ENCODE measurements around the gene LTBP1. TPM values are rescaled to one million over a fixed set of nuclear protein-coding genes. Genes with fewer than 3 reads are reported as not detected.

LTBP1 gene
- total and polyA plus RNA-seq, 2 of the 13 experiments (the other 11 are each of a cell fraction or from before 2014, with no cell fraction given) = 0.12 to 0.22 TPM

GRCh38 chr2:32946314-32947075 lies at the start of gene LTBP1 (continued):
- TF ChIP-seq, protein P1, sequence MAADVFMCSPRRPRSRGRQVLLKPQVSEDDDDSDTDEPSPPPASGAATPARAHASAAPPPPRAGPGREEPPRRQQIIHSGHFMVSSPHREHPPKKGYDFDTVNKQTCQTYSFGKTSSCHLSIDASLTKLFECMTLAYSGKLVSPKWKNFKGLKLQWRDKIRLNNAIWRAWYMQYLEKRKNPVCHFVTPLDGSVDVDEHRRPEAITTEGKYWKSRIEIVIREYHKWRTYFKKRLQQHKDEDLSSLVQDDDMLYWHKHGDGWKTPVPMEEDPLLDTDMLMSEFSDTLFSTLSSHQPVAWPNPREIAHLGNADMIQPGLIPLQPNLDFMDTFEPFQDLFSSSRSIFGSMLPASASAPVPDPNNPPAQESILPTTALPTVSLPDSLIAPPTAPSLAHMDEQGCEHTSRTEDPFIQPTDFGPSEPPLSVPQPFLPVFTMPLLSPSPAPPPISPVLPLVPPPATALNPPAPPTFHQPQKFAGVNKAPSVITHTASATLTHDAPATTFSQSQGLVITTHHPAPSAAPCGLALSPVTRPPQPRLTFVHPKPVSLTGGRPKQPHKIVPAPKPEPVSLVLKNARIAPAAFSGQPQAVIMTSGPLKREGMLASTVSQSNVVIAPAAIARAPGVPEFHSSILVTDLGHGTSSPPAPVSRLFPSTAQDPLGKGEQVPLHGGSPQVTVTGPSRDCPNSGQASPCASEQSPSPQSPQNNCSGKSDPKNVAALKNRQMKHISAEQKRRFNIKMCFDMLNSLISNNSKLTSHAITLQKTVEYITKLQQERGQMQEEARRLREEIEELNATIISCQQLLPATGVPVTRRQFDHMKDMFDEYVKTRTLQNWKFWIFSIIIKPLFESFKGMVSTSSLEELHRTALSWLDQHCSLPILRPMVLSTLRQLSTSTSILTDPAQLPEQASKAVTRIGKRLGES (CRISPR knock-in tag; IDR thresholded peaks at IDR 0.05; ENCODE audit: borderline replicate concordance) = no peak
- TF ChIP-seq CC2D1A (CRISPR knock-in tag; IDR thresholded peaks at IDR 0.05) (no peak), POLR2A (IDR thresholded peaks at IDR 0.05; ENCODE audit: insufficient read depth in 1 of 2, low read depth in 2 of 2, low read length in 2 of 2) (no peak), HHEX (CRISPR knock-in tag; IDR thresholded peaks at IDR 0.05) (no peak), ELF3 (CRISPR knock-in tag; IDR thresholded peaks at IDR 0.05) (no peak), FOSL1 (CRISPR knock-in tag; IDR thresholded peaks at IDR 0.05; ENCODE audit: borderline replicate concordance) (no peak), FIP1L1 (IDR thresholded peaks at IDR 0.05; ENCODE audit: borderline replicate concordance, insufficient read depth, low read depth, low read length) (no peak), GLMP (CRISPR knock-in tag; IDR thresholded peaks at IDR 0.05; ENCODE audit: borderline replicate concordance) (no peak), CEBPZ (IDR thresholded peaks at IDR 0.05; ENCODE audit: low read length) (no peak), GLI4 (CRISPR knock-in tag; IDR thresholded peaks at IDR 0.05; ENCODE audit: borderline replicate concordance) (no peak), ZNF629 (CRISPR knock-in tag; conservative IDR thresholded peaks at IDR 0.05) (no peak), ZNF124 (CRISPR knock-in tag; IDR thresholded peaks at IDR 0.05) (no peak), CBX5 (CRISPR knock-in tag; IDR thresholded peaks at IDR 0.05; ENCODE audit: borderline replicate concordance) (0 out of 2 replicates have a peak, but pooled peaks have one; percentile 20), ZNF558 (CRISPR knock-in tag; IDR thresholded peaks at IDR 0.05; ENCODE audit: borderline replicate concordance) (no peak), BORCS8-MEF2B (CRISPR knock-in tag; IDR thresholded peaks at IDR 0.05) (no peak), ZFP36L2 (CRISPR knock-in tag; IDR thresholded peaks at IDR 0.05) (no peak), ZNF782 (CRISPR knock-in tag; IDR thresholded peaks at IDR 0.05; ENCODE audit: borderline replicate concordance) (no peak), KAT2B (IDR thresholded peaks at IDR 0.05; ENCODE audit: borderline replicate concordance, low read depth, low read length) (no peak)
- TF ChIP-seq, protein P2, sequence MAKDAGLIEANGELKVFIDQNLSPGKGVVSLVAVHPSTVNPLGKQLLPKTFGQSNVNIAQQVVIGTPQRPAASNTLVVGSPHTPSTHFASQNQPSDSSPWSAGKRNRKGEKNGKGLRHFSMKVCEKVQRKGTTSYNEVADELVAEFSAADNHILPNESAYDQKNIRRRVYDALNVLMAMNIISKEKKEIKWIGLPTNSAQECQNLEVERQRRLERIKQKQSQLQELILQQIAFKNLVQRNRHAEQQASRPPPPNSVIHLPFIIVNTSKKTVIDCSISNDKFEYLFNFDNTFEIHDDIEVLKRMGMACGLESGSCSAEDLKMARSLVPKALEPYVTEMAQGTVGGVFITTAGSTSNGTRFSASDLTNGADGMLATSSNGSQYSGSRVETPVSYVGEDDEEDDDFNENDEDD (CRISPR knock-in tag; IDR thresholded peaks at IDR 0.05; ENCODE audit: borderline replicate concordance) = no peak
- TF ChIP-seq, protein P3, sequence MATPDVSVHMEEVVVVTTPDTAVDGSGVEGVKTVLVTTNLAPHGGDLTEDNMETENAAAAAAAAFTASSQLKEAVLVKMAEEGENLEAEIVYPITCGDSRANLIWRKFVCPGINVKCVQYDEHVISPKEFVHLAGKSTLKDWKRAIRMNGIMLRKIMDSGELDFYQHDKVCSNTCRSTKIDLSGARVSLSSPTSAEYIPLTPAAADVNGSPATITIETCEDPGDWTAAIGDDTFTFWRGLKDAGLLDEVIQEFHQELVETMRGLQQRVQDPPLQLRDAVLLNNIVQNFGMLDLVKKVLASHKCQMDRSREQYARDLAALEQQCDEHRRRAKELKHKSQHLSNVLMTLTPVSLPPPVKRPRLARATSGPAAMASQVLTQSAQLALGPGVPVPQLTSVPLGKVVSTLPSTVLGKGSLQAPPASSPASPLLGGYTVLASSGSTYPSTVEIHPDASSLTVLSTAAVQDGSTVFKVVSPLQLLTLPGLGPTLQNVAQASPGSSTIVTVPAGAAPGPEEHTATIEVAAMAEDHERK (CRISPR knock-in tag; IDR thresholded peaks at IDR 0.05; ENCODE audit: low read depth) = no peak

Data from HepG2 (cell line).